OCI-LY3 (cell line): Measurements from ENCODE around the gene FUT8.

Experiments used
- CTCF ChIP-seq: fragments of 200-600, 300-600 bp; sonication (generic); IDR thresholded peaks from 2 replicates; pipeline ENCODE4 v1.5.1; 2014; ENCODE audit warnings: antibody characterized with exemption, low read length, low read depth
- EZH2phosphoT487 ChIP-seq: fragments of 200-600 bp; shearing (Covaris generic); IDR thresholded peaks from 2 replicates; pipeline ENCODE4 v1.6.1; 2018; ENCODE audit warnings: antibody characterized with exemption, mixed run types, low read depth

DNA sequence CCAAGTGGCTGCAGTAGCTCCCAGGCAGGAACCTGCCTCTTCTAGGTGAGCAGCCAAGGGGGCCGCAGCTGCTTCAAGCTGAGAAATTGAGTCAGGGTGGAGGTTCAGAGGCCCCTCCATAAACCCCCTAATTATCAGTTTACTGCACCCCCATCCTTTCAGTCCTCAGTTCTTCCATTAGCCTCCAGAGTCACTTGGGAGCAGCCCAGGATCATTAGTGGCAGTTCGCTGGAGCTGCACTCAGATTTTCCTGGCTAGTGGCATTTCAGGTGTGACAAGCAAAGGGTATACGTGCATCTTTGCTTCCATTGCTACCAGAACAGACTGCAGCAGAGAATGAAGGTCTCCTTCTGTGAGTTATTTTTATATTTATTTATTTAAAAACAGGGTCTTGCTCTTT, 358.7 kb downstream of the FUT8 start:
- TF ChIP-seq CTCF = no peak
- no peak for TF ChIP-seq EZH2phosphoT487
